HG03175 (cell line): ENCODE data around the gene NBEAL2.
A peak's percentile ranks its signal among the peaks of the same experiment; 100 is the strongest.

Experiments used
- ATAC-seq: cut with Tn5 transposase; IDR thresholded peaks from one replicate; pipeline ENCODE4 v1.9.1; 2021; ENCODE audit warnings: mild to moderate bottlenecking, moderate library complexity; ENCODE audit not compliant: unreplicated experiment

The NBEAL2 gene

GRCh38 chr3:46944191-46944590, 35.3 kb upstream of the NBEAL2 start:
- ATAC-seq: no peak

DNA sequence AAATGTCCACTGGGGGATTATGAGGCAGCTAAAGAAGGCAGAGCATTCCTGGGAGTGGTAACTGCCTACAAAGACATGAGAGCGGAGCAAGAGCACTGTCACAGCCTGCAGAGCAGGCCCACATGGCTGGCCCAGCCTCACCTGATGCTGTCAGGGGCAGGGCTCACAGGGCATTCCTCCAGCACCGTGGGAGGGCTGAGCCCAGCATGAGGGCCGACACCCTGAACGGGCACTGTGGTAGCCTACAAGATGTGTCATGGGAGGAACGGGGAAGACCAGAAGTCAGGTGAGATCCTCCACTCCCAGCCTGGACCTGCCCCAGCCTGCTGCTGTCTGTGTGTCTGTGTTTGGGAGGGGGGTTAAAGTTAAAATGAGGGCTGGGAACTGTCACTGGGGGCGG, 33.0 kb upstream of the NBEAL2 start:
- no peak for ATAC-seq

DNA sequence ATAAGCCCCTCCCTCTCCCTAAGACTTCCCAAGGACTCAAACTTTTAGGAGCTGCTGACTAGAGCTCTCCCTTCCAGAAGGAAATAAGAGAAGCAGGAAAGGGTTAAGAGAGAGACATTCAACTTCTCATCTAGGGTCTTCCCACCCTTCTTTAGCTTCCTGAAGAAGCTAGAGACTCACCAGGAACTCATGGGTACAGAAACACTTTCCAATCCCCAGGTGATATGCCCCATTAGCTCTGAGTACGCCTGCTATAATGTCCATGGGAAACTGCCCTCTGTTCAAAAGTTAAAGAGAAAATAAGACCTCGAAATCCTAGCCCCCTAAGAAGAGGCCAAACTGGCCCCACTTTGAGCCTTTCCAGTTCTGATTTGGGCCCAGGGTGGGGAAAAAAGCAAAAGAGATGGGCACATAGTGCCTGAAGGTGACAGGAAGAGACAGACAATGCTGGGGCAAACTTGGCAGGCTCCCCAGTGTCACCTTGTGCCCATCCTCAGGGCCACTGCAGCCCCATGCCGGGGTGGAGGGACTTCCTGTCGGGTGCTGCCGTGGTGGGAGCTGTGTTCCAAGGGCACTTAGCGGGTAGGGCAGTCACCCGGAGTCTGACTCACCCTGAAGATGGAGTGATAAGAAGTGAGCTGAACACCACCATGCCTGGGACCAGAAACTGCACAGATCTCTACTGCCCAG, 32.5 kb upstream of the NBEAL2 start:
- ATAC-seq: no peak

- no peak for ATAC-seq
Observed at GRCh38 chr3:46947546-46947901, 31.9 kb upstream of the NBEAL2 start.

- ATAC-seq: no peak
Observed at GRCh38 chr3:46947981-46948791, 31.3 kb upstream of the NBEAL2 start.

DNA sequence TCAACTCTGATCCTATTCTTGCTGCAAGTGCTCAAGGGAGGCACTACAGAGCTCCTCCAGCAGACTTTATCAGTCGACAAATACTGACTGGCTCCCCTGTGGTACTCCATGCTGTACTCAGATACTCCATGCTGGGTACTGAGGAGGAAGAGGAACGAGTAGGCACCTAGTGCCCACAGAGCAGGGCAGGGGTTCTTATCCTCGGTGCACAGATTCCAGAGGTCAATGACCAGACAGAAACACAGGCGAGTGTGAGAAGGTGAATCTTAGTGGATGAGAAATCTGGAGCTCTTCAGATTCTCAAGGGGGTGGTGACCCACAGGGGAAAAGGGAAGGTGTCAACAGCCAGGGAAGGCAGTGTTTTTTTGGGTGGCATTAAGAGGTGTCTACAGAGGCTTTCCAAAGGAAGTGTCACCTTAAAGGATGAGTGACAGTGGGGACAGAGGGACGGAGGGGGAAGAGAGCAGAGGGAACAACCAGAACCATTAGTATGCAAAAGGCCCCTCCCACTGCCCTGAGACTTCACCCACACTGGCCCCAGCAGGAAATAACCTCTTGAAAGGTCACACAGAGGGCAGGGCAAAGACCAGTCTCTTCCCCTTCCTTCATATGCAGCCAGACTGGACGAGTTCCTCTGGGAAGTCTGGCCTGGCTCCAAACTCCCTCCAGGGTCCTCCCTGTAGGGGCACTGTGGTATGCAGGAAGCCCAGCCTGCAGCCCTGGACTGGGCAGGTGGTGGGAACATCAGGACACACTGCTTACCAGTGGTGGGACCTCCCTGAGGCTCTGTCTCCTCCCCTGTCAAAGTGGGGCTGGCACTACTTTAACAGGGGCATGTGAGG, 30.4 kb upstream of the NBEAL2 start:
- ATAC-seq: peak; percentile 54

- ATAC-seq: no peak
Observed at GRCh38 chr3:46950177-46950576, 29.3 kb upstream of the NBEAL2 start.

DNA sequence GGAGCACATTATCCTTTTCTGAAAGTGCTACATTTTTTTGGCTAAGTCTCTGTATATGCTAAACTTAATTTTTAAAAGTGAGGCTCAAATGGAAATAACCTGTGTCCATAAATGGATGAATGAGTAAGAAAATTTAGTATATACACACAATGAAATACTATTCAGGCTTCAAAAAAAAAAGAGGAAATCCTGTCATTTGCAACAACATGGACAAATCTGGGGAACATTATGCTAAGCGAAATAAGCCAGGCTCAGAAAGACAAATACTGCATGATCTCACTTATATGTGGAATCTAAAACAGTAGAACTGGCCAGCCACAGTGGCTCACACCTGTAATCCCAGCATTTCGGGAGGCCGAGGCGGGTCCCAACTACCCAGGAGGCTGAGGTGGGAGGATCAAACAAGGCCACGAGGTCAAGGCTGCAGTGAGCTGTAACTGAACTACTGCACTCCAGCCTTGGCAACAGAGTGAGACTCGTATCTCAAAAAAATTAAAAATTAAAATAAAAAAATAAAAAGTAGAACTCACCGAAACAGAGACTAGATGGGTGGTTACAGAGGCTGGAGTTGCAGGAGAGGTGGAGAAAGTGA, 28.7 kb upstream of the NBEAL2 start:
- ATAC-seq: no peak

- no peak for ATAC-seq
Observed at GRCh38 chr3:46952813-46953212, 26.7 kb upstream of the NBEAL2 start.

- ATAC-seq: peak; percentile 36
Observed at GRCh38 chr3:46953234-46954010, 26.0 kb upstream of the NBEAL2 start.

DNA sequence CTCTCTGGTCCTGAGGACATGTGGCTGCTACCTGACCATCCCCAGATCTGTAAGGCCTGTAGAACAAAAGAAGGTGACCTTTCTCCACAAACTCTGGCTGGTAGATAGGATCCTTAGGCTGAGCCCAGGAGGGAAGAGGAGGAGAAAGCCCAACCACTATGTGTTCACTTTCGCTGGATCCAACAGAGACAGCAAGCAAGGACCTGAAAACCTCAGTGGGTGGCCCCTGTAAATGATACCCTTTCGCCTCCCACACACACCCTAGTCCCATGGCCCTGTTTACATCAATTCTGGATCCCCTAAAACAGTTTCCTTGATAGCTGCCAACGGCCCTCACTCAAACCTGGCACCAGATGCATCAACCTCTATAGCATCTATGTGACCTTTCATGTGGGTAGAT, 25.3 kb upstream of the NBEAL2 start:
- no peak for ATAC-seq

- ATAC-seq: no peak
Observed at GRCh38 chr3:46955157-46955556, 24.3 kb upstream of the NBEAL2 start.

DNA sequence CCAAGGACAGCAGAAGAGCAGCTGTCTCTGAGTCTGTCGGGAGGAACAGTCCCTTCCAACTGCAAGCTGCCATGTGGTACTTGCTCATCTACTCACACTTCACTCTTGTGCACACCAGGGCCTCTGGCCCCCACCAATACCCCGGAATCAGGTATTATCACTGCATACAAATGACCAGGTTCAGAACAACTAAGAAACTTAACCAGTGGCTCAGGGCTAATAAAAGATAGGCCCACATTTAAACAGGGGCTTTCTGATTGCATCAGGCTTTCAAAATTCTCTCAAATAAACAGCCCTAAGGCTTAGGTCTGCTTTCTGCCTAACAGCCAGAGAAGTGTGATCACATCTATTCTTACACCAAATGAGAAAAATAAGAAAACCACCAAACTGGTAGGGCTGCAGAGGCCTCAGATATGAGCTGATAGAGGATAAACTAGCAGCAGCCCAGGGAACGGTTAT, 23.6 kb upstream of the NBEAL2 start:
- no peak for ATAC-seq

GRCh38 chr3:46957092-46957820, 22.2 kb upstream of the NBEAL2 start:
- no peak for ATAC-seq

GRCh38 chr3:46958467-46959160, 20.9 kb upstream of the NBEAL2 start:
- ATAC-seq: no peak

DNA sequence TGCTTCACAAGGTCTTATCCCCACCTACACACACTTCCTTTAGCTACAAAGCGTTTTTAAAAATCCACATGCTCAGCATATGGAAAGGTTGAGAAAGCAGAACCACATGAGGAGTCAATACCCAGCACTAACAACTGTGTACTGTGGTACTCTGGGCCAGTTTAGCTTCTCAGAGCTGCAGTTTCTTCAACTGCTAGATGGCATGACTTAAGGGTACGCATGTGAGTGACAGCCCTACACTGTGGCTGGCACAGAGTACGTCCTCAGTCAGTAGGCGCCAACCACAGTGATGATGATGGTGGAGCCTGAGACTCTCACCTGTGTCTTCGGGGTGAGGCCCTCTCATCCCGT, 20.3 kb upstream of the NBEAL2 start:
- ATAC-seq: no peak

- no peak for ATAC-seq
Observed at GRCh38 chr3:46960081-46960701, 19.3 kb upstream of the NBEAL2 start.

DNA sequence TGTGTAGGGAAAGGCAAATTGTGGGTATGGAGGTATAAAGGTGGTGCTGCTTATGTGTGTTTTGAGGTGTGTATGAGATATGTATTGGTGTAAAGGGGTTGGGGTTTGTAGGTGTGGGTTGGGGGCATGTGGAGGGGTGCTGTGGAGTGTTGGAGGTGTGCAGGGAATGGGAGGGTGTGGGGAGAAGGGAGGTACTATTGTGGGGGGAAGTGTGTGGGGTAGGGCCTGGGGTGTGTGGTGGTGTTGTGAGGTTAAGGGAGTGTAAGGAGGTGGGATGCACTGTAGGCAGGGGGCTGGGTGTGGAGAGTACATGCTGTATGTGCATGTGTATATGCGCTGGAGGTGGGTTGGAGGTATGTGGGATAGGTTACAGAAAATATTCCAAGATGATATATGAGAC, 18.6 kb upstream of the NBEAL2 start:
- ATAC-seq: no peak

DNA sequence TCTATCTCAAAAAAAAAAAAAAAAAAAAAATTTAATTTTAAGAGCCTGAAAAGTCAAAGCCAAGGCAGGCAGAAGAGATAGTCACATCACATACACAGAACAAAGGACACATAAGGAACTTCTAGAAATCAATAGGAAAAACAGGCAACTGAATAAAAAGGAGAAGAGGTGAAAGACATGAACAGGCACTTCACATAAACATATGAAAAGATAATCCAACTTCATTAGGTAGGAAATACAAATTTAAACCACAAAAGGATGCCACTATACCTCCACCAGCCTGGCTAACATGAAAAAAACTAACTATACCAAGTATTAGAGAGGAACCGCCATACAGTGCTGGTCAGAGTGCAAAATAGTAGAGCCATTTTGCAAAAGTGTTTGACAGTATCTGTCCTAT, 17.0 kb upstream of the NBEAL2 start:
- ATAC-seq: no peak
